Activated naive CD4-positive, alpha-beta T cell treated with Interleukin-2 at 50 U/mL for 16 hours (primary cell): ENCODE measurements around the gene ATP13A3.
A peak's percentile ranks its signal among the peaks of the same experiment; 100 is the strongest.
"Not testable (repeated sequence)": the region's sequence is repeated elsewhere in the genome, so short reads cannot be mapped to it uniquely, and the experiment has no call there.

Experiments used
- DNase-seq: peaks from one replicate; pipeline ENCODE4 v3.0.0-alpha.2; 2020

The ATP13A3 gene

GRCh38 chr3:194497799-194498575 lies 11.2 kb upstream of the ATP13A3 start:
- no peak for DNase-seq

DNA sequence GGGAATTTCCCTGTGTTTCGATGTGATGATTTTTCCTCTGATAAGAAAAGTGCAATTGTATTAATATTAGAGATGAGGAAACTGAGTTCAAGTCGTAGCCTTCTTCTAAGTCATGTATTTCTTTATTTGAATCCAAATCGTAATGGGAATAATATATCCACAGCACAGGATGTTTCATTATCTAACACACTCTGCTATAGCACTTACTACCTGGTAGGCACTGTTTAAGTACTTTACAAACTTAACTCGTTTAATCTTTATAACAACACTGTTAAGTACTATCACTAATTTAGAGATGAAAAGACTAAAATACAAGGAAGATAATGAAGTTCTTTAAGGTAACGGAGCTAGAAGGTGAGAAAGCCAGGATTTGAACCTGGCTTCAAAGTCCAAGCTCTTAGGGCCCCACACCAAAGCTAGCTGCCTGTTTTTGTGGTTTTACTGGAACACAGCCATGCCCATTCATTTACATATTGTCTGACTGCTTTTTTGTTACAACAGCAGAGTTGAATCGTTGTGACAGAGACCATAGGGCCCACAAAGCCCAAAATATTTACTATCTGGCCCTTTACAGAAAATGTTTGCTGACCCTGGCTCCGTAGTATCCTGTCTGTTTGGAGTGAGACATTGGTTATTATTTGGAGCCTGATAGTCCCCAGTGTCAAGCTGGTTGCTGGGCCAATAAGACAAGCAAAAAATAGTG lies 9.6 kb upstream of the ATP13A3 start:
- no peak for DNase-seq

DNA sequence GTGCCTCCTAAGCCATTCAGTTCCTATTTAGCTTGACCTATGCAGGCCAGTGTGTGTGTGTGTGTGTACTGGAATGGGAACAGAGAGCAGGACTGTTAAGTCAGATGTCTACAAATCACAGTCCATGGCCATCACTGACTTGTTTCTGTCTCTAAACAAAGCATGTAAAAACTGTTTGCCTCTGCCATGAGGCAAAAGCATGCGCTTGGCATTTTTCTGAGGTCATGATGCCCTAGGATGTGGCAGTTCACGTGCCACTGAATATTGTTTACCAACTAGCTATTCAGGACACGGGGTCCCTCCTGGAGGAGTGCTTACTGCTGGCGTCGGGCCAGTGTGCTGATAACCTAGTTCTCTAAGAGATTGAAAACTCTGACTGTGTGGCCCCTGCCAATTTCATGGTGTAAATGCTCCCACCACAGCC lies 8.2 kb upstream of the ATP13A3 start:
- DNase-seq = no peak

- not testable (repeated sequence) for DNase-seq
Measured at GRCh38 chr3:194493995-194494927, 7.5 kb upstream of the ATP13A3 start.

GRCh38 chr3:194492001-194492400 lies 5.2 kb upstream of the ATP13A3 start:
- no peak for DNase-seq

DNA sequence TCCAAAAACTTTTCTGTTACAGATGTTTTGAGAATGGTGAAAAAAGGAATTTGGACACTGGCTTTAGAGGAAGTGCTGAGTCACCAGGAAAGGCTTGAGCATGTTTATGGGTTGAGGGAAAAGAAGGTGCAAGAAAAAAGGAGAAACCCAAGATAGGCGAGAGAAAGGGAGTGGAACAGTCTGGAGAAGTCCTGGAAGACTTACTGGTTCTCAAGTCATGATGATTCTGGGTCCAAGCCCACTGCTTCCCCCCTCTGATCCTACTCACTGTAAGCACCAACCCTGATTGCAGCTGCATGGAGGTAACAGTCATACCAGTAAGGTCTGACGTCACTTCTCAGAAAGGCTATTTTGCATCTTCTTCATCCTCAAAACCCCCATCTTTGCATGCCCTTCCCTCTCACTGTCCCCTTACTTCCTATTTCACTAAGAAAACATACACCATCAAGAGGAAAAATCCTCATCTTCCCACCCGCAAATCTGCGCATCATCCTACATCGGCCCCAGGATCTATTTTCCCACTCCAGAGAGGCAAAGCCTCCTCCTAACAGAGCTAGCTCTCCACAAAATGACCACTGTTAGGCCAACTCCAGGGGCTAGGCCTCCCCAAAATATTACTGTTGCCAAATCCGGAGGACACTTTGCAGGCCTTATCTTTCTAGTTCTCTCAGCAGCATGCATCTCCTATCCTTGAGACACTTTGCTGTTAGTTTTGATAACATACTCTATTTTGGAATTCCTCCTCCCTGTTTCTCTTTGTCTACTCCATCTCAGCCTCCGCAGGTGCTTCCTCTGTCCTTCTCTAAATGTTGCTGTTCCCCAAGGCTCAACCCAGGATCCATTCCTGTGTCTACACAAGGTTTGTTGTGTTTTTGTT lies 3.2 kb upstream of the ATP13A3 start:
- DNase-seq = no peak

DNA sequence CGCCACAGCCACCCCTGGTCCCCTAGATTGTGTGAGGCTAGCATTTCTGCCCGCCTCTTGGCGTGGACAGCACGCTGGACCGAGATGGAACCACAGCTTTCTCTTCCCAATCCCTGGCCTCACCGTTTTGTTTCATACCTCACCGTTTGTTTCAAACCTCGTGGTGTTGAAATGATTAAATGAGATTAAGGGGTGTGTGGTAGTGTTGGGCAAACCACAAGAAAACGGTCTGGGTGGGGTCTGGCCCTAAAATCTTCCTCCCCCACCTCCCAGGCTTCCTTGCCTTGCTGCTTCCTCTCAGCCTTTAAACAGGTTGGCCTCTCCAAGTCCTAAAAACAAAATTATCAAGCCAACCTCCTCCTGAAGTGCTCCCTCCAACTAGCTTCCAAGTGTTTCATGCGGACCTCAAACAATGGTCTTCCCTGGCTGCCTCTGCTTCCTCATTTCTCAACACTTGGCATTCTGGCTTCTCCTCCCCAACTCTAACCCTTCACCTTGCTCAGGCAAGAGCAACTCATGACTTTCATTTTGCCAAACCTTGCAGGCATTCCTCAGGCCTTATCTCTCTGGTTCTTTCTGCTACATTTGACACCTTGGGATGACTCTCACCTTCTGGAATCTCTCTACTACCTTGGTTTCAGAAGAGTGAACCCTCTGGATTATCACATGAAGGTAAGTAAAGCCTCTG lies 1.4 kb upstream of the ATP13A3 start:
- no peak for DNase-seq

GRCh38 chr3:194487289-194488054 lies 670 bp upstream of the ATP13A3 start:
- peak; percentile 48 for DNase-seq

DNA sequence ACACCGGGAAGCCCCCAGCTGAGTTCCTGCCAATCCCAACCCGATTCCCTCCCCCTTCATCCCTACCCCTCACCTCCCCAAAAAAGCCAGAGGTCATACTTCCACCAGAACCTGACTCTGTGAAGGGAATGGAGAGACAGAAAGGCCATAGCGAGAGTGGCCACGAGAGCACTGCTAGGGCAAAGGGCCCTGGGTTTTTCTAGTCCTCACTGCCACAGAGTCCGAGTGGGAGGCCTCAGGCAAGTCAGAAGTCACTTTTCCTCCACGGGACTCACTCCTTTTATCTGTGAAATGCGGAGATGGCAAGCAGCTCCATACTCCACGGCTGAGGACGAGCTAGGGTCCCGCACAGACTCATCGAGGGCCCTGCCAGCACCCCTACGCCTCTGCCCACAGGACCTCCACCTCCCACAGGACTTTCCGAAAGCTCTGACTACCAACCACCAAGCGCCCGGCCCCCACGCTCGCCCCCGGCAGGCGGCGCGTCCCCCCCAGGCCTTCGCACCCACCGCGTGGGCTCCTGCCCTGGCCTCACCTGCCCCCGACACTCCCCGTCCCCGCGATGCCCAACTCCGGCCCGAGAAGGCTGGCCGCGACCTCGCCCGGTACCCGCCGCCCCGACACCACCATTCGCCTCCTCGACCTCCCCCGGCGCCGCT lies 792 bp downstream of the ATP13A3 start:
- peak; percentile 76 for DNase-seq

DNA sequence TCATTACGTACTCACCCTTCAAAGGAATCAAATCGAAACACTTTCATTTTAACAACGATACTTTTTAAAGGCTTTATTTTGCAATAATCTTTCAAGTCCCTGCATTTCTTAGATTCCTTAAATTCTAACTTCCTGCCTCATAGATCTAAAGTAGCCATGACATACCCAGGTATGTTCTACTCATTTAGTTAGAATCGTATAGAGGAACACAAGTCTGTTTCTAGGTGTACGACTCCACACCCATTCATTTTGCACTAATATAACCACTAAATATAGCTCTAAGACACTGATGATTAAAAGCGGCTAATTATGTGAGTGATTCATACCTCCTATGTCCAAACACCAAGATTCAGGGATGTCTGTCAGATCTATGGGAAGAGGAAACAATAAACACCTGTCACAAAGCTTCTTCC lies 1.3 kb downstream of the ATP13A3 start:
- no peak for DNase-seq

- DNase-seq = no peak
Measured at GRCh38 chr3:194484614-194485013, 2.2 kb downstream of the ATP13A3 start.

GRCh38 chr3:194483850-194484249 lies 3.0 kb downstream of the ATP13A3 start:
- DNase-seq = no peak

GRCh38 chr3:194482830-194483229 lies 4.0 kb downstream of the ATP13A3 start:
- DNase-seq = not testable (repeated sequence)

DNA sequence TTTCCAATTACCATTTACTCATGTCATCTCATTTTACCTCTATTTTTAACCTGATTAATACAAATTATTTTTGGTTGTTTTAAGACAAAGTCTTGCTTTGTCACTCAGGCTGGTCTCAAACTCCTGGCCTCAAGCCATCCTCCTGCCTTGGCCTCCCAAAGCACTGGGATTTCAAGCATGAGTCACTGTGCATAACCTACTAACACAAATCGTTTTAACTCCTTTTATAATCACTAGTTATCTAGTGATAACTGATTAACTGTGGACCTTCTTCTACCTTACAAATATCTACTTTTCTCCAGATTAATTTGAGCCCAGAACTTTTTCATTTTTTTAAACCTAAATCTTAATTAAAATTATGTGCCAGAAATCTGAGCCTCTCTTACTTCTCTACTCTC lies 4.6 kb downstream of the ATP13A3 start:
- DNase-seq = no peak

- DNase-seq = no peak
Measured at GRCh38 chr3:194481525-194482195, 5.1 kb downstream of the ATP13A3 start.

DNA sequence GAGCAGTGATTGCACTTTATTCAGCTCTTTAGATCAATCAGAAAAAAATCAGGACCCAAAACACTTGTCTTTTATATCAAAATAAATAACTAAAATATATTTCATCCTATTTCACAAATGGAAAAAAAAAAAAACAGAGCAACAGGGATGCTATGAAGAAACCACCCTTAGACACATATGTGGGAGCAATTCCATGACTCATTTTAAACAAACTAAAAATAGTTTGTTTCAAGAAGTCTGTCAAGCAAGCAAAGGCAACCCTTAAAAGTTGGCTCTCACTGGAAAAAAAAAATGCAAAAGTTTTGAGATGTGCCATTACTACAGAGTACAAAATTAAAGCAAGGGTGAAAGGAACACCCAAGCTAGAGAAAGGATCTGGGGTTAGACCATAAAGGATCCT lies 5.7 kb downstream of the ATP13A3 start:
- no peak for DNase-seq

DNA sequence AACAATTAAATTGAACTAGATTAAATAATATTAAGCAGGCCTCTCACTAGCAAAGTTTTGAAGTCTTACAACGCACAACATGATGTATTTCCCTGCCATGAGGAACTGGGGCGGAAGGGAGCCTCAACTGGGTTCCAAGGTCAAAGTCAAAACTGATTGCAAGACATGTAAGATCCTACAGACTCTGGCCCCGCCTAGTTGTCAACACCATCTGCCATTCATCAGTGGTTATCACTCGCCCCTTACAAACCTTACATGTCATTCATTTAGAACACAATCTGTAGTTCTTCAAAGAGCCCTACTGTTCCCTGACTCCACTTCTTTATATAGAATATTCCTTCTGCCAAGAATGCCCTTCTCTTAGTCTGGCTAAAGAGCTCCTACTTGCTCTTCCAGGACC lies 10.0 kb downstream of the ATP13A3 start:
- no peak for DNase-seq

- no peak for DNase-seq
Measured at GRCh38 chr3:194475978-194476377, 10.8 kb downstream of the ATP13A3 start.

GRCh38 chr3:194475138-194475932 lies 11.5 kb downstream of the ATP13A3 start:
- no peak for DNase-seq
